ENCODE results near the gene TTYH3.

TTYH3 gene

DNA sequence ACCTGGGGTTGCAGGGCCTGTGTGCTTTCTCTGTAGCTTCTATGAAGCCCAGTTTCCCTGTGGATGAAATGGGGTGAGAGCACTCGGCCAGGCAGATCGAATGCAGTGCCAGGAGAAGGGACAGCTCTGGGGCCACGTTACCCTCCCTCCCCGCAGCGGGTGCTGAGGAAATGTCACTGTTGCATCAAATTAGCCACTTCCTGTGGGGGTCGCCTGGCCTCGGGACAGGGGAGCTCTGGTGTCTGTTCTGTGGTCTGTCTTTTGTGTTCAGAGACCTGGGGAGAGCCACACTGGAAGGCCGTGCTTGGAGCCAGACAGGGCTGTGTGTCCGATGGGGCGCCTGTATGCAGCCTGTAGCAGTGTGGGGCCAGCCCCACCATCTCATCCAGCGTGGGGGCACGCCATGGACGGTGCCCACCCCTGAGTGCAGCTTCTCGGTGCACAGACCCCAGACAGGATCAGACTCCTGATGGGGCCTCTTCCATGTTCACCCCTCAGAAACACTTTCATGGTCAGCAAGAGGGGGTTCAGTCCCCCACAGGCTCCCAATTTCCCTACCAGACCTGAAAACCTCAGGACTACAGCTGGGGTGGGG is 13.6 kb downstream of the TTYH3 start:
- DNase-seq: no peak

DNA sequence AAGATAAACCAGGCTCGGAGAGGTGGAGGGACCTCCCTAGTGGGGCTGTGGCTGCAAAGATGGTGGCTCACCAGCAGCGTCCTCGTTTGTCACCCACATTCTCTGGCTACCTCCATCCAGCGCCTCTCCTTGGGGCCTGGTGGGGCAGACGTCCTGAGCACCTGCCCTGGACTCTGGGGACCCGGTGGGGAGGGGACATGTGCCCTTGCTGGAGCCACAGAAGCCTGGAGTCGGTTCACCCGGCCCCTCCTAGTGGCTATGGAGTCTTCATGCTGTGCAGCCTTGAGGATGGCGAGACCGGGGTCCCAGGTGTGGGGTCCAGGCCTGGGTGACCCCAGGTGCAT is 14.5 kb downstream of the TTYH3 start:
- no peak for DNase-seq

DNA sequence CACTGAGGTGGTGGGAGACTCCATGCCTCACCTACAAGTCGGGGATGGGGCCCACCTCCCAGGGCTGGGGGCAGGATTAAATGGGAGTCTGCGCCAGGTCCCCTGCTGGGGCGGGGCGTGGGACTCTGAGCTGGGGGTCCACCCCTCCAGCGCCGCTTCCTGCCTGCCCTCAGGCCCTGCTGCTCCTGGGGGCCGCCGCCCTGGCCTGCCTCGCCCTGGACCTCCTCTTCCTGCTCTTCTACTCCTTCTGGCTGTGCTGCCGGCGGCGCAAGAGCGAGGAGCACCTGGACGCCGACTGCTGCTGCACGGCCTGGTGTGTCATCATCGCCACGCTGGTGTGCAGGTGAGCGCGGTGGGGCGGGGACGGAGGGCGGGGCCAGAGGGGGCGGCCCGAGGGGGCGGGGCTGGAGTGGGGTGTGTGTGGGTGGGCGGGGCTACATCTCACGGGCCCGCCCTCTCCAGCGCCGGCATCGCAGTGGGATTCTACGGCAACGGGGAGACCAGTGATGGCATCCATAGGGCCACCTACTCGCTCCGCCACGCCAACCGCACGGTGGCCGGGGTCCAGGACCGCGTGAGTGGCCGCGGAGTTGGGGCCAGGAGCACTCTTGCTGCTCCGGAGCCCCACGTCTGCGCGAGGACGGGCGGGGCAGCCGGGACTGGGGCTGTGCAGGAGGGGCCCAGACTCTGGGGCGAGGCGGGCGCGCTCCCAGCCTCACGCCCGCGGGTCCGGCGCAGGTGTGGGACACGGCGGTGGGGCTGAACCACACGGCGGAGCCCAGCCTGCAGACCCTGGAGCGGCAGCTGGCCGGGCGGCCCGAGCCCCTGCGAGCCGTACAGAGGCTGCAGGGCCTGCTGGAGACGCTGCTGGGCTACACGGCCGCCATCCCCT is 15.1 kb downstream of the TTYH3 start:
- DNase-seq: no peak

DNA sequence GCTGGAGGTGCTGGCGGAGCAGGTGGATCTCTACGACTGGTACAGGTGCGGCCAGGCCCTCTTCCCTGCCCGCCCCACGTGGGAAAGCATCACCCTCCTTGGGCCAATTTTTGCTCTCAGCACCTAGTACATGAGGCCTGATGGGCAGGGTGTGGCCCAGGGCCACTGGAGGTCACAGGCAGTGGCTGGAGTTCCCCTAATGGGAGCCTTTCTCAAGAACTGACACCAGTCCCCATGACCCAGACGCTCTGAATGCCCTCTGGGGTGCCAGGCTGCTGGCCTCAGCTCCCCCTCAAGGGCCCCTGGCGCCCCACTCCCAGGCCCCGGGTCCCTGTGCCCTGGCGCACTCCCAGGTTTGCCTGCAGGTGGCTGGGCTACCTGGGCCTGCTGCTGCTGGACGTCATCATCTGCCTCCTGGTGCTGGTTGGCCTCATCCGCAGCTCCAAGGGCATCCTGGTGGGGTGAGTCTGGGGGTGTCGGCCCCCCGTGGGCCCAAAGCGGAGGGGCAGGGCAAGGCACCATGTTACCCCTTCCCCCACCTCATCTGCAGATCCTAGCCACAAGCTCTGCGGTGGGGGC is 15.9 kb downstream of the TTYH3 start:
- no peak for DNase-seq

DNA sequence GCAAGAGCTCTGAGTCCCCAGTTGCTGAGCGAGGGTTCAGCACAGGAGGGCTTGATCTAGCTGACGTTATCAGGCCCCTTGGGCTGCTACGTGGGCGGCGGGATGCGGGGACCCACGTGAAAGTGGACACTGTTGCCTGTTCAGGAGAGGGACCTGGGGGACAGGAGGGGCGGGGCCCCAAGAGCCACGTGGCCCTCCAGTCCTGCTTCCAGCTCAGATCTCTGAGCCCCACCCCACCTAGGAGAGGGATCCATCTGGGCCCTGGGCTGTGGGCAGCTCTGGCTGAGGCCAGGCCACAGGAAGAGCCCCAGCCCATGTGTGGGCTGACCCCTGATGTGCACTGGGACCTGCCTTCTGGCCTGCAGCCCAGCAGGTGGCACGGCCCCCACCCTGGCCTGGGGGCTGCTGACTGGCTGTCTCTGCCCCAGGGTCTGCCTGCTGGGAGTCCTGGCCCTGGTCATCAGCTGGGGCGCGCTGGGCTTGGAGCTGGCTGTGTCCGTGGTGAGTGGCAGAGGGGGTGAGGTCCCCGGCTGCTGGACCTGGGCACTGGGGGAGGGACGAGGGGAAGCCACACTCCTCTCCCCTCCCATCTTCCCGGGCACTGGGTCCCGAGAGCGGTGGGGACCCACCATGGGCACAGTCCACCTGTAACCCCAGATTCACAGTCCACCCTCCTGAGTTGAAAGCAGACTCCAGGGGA is 17.5 kb downstream of the TTYH3 start:
- DNase-seq: no peak

DNA sequence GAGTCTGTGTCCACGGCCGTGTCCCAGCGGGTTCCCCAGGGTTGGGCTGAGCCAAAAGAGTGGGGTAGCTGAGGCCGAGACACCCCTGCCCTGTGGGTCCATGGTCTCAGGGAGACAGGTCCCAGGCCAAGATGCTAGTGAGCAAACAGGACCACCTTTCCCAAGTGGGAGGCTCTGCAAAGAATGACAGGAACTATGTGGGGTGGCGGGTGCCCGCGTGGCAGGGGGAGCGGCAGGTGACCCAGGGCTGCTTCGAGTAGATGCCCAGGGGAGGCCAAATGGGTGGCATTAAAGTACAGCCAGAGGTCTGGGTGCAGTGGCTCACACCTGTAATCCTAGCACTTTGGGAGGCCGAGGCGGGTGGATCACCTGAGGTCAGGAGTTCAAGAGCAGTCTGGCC is 18.2 kb downstream of the TTYH3 start:
- DNase-seq: no peak

DNA sequence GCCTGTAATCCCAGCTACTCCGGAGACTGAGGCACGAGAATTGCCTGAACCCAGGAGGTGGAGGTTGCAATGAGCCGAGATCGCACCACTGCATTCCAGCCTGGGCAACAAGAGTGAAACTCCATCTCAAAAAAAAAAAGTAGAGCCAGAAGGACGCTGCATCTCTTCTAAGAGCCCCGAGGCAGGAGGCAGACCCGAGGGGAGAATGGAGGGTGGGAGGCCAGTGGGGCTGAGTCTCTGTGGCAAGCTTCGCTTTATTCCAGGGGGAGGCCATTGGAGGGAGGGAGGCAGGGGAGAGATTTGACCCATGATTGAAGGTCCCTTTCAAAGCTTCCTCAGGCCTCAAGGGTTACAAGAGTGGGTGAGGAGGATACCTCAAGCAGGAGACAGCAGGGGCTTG is 18.7 kb downstream of the TTYH3 start:
- no peak for DNase-seq

DNA sequence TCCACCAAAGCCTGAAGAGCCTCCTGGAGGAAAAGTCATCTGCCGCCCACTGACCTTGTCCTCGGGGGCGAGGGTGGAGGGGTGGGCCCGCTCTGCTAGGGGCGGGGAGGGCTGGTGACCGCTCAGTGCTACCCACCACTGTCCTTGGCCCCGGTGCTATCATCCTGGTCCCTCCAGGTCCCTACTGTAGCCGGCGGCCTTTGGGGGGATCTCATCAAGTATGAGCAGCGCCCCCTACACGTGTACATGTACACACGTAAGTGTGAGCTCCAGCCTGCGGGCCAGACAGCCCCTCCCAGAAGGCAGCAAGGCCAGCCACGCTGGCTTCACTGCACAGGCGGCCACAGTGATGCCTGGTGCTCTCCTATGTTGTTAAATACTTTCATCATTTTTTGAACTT is 19.6 kb downstream of the TTYH3 start:
- no peak for DNase-seq

DNA sequence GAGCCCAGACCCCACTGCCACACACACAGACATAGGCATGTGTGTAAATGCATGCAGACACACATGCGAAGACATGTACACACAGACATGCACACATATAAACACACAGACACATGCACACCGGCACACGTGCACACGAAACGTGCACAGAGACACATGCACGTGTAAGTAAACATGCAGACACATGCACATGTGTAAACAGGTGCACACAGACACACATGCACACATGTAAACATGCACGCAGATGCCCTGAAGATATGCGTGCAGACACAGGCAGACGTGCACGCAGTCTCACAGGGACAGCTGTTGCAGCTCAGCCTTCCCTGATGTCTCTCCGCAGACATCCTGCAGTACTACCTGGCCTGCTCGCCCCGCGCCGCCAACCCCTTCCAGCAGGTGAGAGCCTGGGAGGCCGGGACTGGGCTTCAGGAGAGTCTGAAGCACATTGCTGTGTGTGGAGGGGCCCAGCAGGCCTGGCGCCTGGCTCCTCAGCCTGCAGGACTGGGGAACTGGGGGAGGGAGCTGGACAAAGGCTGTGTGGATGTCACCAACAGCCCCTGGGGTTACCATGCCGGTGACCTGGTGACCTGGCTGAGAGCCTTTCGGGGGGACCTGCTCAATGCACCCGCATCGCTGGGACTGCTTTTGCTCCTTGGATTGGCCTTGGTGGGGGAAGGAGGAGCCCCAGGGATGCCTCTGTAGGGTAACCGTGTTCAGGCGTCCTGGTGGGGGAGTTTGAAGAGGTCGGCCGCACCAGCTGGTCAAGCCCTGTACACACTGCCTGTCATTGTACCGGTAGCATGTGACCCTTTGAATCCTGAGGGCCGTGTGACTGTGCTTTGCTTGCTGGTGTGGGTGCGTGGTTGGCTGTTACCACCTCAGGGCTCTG is 20.3 kb downstream of the TTYH3 start:
- no peak for DNase-seq

DNA sequence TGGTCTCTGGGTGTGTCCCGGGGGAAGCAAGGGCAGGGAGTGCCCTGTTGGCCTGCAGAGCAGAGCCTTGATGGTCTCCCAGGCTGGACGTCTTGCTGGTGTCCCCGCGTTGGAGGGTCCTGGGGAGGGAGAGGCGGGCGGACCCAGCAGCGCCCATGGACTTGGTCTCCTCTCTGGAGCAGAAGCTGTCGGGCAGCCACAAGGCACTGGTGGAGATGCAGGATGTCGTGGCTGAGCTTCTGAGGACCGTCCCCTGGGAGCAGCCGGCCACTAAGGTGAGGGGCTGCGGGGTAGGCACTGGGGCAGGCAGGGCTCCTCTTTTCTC is 20.9 kb downstream of the TTYH3 start:
- DNase-seq: no peak

DNA sequence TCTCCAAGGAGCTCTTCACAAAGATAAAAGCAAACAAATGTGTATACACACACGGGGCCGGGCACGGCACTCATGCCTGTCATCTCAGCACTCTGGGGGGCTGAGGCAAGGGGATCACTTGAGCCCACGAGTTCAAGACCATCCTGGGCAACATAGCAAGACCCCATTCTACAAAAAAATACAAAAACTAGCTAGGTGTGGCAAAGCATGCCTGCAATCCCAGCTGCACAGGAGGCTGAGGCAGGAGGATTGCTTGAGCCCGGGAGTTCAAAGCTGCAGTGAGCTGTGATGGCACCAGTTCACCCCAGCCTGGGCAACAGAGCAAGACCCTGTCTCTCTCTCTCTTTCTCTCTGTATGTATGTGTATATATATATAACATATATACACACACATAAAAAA is 22.3 kb downstream of the TTYH3 start:
- no peak for DNase-seq

DNA sequence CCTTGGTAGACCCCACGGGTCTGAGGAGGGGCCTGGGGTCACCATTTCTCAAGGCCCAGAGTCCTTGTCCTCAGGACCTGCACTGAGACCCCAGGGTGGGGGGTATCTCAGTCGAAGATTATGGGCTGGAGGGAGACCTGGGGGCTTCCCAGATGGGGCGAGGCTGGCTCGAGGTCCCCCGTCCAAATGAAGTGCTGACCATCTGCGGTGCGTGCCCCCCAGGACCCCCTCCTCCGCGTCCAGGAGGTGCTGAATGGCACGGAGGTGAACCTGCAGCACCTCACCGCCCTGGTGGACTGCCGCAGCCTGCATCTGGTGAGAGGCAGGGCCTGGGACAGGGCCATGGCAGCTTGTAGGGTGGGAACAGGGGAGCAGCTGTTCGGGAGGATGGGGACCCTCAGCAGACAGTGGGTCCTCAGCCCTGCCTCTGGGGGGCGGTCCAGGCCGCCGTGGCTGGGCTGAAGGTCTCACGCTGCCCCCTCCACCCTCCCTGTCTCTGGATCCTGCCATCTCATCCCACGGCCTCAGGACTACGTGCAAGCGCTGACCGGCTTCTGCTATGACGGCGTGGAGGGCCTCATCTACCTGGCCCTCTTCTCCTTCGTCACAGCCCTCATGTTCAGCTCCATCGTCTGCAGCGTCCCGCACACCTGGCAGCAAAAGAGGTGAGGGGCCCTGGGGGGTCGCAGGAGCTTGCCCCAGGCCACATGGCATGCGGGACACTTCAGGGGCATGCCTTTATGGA is 24.3 kb downstream of the TTYH3 start:
- no peak for DNase-seq

DNA sequence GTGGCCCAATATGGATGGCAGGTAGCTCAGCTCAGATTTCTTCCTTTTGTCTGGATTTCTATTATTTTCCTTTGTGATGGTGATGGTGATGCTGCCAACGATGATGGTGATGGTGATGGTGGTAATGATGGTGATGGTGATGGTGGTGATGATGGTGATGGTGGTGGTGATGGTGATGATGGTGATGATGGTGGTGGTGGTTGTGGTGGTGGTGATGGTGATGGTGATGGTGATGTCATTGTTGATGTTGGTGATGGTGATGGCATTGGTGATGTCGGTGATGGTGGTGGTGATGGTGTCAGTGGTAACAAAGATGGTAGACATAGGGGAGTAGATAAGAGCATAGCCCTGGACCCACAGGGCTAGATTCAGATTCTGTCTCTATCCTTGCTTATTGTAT is 25.4 kb downstream of the TTYH3 start:
- DNase-seq: no peak

DNA sequence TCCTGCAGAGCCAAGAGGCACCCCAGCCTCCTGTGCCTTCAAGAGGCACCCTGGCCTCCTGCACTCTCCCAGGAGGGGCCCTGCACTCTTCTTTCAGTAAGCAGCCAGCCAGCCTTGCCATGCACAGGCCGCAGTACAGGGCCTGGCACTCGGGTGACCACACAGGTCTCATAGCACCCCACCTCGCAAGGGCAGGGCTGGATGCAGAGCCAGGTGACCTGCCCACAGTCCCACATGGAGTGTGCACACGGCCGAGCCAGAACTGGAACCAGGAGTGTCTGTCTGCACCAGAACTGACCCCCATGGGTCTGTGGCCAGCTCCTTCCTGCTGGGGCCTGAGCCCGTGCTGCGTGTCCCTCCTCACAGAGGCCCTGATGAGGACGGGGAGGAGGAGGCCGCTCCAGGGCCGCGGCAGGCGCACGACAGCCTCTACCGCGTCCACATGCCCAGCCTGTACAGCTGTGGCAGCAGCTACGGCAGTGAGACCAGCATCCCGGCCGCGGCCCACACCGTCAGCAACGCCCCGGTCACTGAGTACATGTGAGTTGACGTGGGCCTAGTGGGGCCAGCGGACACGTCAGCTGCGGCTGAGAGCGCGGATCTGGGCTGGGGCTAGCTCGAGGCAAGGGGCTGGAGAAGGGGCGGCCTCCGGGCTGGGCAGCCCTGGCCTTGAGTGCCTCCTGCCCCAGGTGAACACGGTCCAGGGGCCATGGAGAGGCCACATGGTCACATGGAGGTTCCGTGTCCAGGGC is 26.3 kb downstream of the TTYH3 start:
- DNase-seq: no peak

DNA sequence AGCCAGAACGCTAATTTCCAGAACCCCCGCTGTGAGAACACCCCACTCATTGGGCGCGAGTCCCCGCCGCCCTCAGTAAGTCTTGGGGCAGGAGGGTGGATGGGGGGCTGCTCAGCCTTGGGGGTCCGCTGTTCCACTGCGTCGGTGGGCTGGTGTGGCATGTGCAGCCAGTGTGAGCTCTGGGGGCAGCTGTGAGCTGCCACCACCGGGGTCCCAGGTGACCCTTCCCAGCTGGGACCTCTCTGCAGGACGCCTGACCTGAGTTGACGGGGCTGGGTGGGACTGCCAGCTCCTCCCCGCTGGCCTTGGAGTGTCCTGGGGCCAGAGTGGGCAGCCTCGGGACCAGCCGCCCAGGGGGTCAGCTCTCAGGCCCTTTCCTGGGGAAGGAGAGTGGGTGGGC is 27.2 kb downstream of the TTYH3 start:
- DNase-seq: no peak

DNA sequence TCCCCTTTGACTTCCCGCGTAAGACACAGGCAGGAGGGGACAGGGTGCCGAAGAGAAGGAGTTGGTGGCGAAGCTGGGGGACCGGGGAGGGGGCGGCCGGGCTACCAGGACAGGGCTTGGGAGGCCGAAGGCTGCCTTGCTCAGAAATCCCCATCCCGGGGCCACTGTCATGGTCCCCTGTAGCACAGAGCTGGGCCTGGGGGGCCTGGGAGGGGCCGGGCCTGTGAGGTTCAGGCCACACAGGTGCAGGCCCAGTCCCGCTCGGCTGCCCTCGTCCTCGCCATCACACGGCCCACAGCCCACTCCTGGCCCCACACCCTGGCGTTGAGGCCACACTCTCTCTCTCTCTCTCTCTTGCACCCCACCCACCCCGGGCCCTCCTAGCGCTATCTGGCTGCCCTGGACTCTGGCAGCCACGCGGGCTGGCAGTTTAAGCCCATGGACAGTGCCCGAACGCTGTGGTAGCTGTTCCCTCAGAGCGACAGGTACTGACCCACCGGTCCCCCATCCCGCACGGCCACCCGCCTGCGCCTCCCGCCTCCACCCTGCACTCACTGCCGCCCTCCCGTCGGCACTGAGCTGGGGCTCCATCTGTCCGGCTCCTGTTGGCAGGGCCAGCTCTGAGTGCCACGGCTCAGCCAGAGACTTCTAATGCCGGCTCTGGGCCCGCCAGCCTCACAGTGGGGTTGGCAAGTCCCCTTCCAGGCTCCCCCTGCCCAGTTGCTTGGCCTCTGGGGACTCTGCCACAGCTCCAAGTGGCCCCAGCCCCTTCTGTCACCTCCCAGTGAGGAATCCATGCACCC is 28.0 kb downstream of the TTYH3 start:
- DNase-seq: peak in 4 of 51 donors; percentile 22 to 53 (median 25)

DNA sequence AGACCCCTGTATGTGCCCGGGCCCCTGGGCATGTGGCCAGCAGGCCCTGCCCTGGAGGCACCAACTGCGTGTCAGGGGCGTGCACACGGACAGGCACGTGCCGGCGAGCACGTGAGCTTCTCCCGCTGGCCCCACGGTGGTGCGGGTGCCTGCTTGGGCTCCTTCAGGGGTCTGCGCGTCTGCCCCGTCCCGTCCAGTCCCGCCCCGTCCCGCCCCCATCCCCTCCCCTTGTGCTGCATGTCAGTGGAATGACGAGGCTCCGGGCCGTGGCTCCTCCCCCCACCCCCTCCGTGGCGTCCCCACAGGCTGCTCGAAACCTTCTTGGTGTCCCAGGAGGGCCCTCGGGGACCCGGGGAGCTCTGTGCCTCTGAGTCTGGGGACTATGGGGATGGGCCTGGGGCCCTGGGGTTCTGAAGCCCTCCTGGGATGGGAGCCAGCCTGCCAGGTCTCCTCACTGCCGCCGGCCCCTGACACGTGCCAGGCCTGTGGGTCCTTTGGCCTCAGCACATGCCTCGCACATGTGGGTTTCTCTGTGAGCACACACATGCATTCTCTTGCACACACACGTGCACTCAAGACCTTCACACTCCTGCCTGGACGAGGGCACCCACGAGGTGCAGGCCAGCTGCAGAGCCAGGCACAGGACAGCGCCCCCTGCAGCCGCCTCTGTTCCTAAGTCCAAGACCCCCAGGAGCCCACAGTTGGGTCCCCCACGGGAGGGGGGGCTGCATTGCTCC is 28.7 kb downstream of the TTYH3 start:
- no peak for DNase-seq

DNA sequence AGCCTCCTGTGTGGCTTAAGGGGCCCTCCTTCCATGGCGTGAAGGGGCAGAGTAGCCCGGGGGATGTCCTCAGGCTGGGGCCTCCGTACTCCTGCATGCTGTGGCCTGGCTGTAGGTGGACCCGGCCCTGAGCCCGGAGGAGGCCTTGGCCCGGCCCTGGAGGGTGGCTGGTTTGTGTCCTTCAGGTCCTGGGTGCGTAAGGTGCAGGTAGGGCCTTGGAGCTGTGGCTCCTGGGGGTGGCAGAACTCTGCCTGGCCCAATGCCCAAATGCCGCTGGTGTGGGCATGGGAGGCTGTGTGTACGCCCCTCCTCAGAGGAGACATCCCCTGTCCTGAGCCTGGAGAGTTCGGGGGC is 29.3 kb downstream of the TTYH3 start:
- no peak for DNase-seq
